ENCODE results near the gene CARMIL1.

Gene CARMIL1

GRCh38 chr6:25536781-25537180, 257.6 kb downstream of the CARMIL1 start:
- no peak for DNase-seq

DNA sequence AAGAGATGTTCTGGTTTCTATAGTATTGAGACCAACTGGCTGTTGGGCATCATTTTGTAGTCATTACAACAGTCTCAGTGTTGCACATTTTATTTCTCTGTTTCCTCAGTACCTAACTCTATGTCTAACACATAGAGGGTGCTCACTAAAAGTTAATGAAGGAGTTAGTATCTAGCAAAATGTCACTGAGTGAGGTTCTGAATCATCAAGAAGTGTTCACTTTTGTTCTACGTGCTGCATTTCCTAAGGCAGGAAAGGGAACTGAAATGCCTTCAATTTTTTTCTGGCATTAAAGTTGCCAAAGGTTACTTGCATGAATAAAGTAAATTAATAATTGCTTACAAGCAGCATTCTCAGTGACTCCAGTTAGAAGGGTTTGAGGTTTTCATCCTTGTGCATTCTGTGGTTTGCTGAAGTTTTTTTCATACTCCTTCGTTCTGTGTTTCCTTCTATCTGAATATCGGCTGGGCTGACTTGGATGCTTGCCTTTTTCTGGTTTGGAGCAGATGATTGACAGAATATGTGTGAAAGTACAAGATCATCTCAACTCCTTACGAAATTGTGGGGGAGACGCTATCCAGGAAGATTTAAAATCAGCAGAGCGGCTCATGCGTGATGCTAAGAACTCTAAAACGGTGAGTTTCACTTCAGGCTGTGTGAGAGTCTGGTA, 258.3 kb downstream of the CARMIL1 start:
- no peak for DNase-seq

- DNase-seq = no peak
Observed at GRCh38 chr6:25541228-25541627, 262.1 kb downstream of the CARMIL1 start.

GRCh38 chr6:25542984-25543910, 264.1 kb downstream of the CARMIL1 start:
- DNase-seq = no peak

- no peak for DNase-seq
Observed at GRCh38 chr6:25544833-25545232, 265.7 kb downstream of the CARMIL1 start.

DNA sequence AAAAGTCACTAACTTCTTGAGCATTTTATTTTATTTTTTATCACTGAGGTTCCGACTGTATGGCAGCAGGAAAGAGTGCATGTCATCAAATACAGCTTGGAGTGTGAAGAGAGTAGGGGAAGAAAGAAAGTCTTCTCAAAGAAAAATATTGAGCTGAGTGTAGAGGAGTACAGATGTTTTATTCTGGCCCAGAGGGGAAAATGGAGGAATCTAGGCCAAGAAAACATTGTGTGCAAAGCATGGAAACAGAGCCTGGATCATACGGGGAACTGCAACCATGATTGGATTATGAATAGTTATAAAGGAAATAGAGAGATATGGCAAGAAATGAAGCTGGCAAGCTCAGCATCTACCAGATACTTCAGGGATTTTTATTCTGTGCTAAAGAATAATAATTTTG, 268.6 kb downstream of the CARMIL1 start:
- DNase-seq = no peak

- DNase-seq = no peak
Observed at GRCh38 chr6:25548451-25548850, 269.3 kb downstream of the CARMIL1 start.

DNA sequence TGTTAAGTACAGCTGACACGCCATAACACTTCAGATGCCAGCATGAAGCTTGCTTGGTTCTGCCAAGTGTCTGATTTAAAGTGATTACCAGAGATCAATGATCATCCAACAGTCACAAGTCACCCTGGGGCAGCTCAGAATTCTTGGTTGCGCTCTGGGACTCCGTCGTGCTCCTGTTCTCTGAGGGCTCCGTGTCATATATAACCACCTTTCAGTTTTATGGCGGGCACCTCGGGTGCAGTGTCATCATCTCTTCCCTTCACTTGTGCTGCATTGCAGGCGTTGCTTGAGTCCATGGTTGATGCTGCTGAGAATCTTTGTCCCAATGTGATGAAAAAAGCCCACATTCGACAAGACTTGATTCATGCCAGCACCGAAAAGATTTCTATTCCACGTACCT, 271.5 kb downstream of the CARMIL1 start:
- no peak for DNase-seq

DNA sequence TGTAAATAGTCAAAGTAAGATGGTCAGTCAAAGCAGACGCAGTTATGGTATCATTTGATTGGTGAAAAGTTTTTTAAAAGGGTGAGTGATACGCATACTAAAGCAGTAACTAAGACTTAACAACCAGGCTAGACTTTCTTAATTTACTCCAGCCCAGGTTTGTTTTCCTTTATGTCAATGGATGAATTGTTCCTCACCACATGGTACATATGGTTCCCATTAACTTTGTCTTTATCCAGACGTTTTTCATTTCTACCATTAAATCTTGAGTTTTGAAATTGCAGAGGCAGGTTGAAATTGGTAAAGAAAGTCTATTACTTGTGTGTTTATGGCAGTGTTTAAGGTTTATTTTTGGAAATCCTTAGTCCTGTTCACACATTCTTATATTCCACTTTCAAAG, 274.3 kb downstream of the CARMIL1 start:
- no peak for DNase-seq

GRCh38 chr6:25555188-25555587, 276.0 kb downstream of the CARMIL1 start:
- no peak for DNase-seq

GRCh38 chr6:25556516-25556915, 277.3 kb downstream of the CARMIL1 start:
- peak; percentile 74 to 75 for DNase-seq

GRCh38 chr6:25558155-25558817, 279.1 kb downstream of the CARMIL1 start:
- DNase-seq = no peak

GRCh38 chr6:25560865-25561264, 281.7 kb downstream of the CARMIL1 start:
- no peak for DNase-seq

- DNase-seq = peak; percentile 46 to 67
Observed at GRCh38 chr6:25564943-25565342, 285.8 kb downstream of the CARMIL1 start.

DNA sequence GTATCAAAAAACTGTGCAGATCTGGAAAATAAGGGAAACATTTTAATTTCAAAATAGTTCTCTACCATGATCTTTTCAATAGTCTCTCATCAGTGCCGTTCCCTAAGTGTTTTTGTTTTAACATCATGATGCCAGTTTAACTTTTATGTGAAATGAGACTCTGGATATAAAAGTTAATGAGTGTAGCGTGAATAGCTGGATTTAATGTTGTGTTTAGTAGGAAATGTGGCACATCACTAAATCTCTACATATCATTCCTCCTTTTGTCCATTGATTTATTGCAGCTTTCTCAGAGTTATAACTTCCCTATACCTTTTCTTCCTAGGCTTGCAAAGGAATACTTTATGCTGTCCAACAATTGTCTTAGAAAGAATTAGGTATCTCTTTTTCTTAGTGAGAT, 291.4 kb downstream of the CARMIL1 start:
- DNase-seq = no peak

GRCh38 chr6:25576919-25577318, 297.7 kb downstream of the CARMIL1 start:
- no peak for DNase-seq

- DNase-seq = no peak
Observed at GRCh38 chr6:25578538-25578937, 299.4 kb downstream of the CARMIL1 start.

DNA sequence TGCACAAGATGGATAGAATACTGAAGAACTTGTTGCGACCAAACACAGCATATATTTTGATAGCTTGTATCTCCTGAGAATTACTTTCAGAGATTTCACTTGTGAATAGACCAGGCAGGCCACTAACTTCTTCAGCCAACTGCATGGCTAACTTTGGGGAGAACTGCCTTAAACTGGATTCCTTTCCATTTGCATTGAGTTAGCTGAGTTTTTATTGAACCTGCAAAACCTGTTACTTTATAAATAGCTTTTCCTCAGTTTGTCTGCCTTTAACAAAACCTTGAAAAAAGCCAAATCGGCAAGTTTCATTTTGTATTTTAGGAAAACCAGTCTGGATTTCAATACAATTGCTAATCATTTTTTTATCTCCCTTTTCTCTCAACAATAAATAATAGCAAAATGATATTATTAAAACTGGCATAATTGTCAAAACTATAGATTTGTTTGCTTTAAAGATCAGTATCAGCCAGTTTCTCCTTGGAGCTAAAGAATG, 300.3 kb downstream of the CARMIL1 start:
- DNase-seq = no peak

GRCh38 chr6:25579902-25580495, 300.8 kb downstream of the CARMIL1 start:
- no peak for DNase-seq

DNA sequence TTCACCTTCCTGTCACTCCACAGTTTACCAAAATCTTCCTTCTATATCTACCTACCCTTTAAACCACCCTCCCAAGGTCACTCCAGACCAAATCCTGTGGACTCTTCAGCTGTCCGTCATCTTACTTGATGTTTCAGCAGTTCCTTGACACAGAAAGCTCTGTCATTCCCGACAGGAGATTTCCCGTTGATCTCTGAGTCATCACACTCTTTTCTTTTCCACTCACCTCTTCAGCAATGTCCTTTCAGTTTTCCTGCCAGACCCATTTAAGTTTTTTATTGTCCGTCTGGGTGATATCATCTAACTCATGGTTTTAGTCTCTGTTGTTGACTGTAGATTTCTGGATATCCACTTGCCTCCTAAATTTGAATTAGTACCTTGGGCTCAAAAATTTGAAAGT, 302.9 kb downstream of the CARMIL1 start:
- DNase-seq = no peak

- no peak for DNase-seq
Observed at GRCh38 chr6:25583099-25583498, 303.9 kb downstream of the CARMIL1 start.

DNA sequence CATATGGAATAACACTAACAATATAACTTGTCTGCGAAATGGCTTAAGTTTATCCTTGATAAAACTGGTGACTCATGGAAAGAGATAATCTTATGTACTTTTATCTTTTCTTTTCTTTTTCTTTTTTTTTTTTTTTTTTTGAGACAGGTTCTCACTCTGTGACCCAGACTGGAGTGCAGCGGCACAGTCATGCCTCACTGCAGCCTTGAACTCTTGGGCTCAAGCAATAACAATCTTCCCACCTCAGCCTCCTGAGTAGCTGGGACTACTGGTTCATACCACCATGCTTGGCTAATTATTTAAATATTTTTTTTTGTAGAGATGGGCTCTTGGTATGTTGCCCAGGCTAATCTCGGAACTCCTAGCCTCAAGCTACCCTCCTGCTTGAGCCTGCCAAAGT, 304.7 kb downstream of the CARMIL1 start:
- no peak for DNase-seq

DNA sequence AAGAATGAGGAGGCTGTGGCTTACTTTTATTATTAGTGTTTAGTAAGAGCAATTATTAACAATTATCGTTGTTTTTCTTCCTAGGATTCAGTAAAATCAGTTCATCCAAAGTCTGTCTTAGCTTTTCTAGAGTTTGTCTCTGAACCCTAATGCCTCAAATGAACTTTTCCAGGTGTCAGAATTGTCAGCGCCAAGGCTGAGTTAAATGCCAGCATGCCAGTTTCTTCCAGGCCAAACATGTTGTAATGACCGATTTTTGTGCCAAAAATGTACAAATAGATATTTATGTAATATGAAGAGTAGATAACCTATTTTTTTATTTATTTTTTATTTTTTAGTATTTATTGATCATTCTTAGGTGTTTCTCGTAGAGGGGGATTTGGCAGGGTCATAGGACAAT, 306.1 kb downstream of the CARMIL1 start:
- no peak for DNase-seq
